Cardiac muscle cell (in vitro differentiated cells and primary cell): ENCODE data around the gene XRRA1. TPM values are rescaled to one million over a fixed set of nuclear protein-coding genes. Genes with fewer than 3 reads are reported as not detected.
A peak's percentile ranks its signal among the peaks of the same experiment; 100 is the strongest.

Experiments
- DNase-seq, 2 donors: peaks; one replicate each; pipeline versions ENCODE4 v3.0.0 to v3.0.0-alpha.2; 2010 to 2017; ENCODE audit warnings: low read depth in 1 of 2, low spot score in 1 of 2
- H3K27ac ChIP-seq: fragments of 200-600 bp; sonication (generic); 2 replicates; pipeline ENCODE4 v1.5.1; 2016
- H3K27me3 ChIP-seq: fragments of 200-600 bp; sonication (generic); 2 replicates; pipeline ENCODE4 v1.6.0; 2016; ENCODE audit warnings: control low read depth
- H3K36me3 ChIP-seq: fragments of 200-600 bp; sonication (generic); 2 replicates; pipeline ENCODE4 v1.5.1; 2016; ENCODE audit warnings: control low read depth
- H3K4me1 ChIP-seq: fragments of 200-600 bp; sonication (generic); 2 replicates; pipeline ENCODE4 v1.8.1; 2017; ENCODE audit warnings: low read depth, mild to moderate bottlenecking, mixed run types
- H3K4me3 ChIP-seq: fragments of 200-600 bp; sonication (generic); 2 replicates; pipeline ENCODE4 v1.5.1; 2016; ENCODE audit warnings: mild to moderate bottlenecking
- H3K9me3 ChIP-seq: fragments of 200-600 bp; sonication (generic); 2 replicates; pipeline ENCODE4 v1.5.1; 2017; ENCODE audit warnings: low read depth, mild to moderate bottlenecking, control low read depth
- CTCF ChIP-seq: IDR thresholded peaks from 2 replicates; pipeline ENCODE4 v1.5.1; 2012; ENCODE audit warnings: low read depth, mild to moderate bottlenecking, low read length
- polyA plus RNA-seq: library from polyadenylated mRNA; unstranded; fragments of >200 nt; fragmentation: Nextera tagmentation; extraction: Ambion mirVana; gene quantifications from 2 replicates; pipeline ENCODE4 v1.2.1, GENCODE V29; 2016
- total RNA-seq: library from RNA; depleted of rRNA; stranded (reverse); fragments of >200 nt; gene quantifications from 2 replicates; pipeline ENCODE4 v1.2.3, GENCODE V29; 2016

The XRRA1 gene
- total and polyA plus RNA-seq, 2 experiments from 2014 or later = 16.0 to 35.9 TPM

GRCh38 chr11:74956397-74957015 lies 7.6 kb upstream of the XRRA1 start:
- no peak for TF ChIP-seq CTCF
- Histone ChIP-seq H3K4me1 (peaks cover 13% of the 10 kb centered on the region), H3K27ac (no peak overlapping the region), H3K36me3 (no peaks in the 10 kb centered on the region), H3K9me3 (no peaks in the 10 kb centered on the region), H3K4me3 (no peak overlapping the region), H3K27me3 (no peaks in the 10 kb centered on the region)
- no peak for DNase-seq

DNA sequence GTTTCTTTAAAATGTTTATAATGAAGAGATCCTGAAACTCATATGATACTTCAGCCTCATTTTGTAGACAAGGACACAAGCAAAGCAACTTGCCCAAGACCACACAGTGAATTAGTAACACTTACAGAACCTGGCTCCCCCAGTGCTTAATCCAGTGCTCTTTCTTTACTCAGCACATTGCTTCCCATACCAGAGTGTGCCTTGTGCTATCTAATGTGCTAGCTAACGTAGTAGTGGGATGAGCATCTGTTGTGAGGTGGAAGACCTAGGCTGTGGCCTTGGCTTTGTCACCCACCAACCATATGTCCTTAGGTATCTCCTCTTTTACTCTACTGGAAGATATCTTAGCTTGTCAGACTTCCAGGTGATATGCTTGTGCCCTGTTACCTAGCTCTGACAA lies 5.3 kb upstream of the XRRA1 start:
- Histone ChIP-seq H3K36me3 (no peaks in the 10 kb centered on the region), H3K27ac (no peak overlapping the region), H3K4me3 (no peak overlapping the region), H3K9me3 (no peaks in the 10 kb centered on the region), H3K4me1 (peaks cover 24% of the 10 kb centered on the region), H3K27me3 (no peaks in the 10 kb centered on the region)
- no peak for TF ChIP-seq CTCF
- no peak for DNase-seq

DNA sequence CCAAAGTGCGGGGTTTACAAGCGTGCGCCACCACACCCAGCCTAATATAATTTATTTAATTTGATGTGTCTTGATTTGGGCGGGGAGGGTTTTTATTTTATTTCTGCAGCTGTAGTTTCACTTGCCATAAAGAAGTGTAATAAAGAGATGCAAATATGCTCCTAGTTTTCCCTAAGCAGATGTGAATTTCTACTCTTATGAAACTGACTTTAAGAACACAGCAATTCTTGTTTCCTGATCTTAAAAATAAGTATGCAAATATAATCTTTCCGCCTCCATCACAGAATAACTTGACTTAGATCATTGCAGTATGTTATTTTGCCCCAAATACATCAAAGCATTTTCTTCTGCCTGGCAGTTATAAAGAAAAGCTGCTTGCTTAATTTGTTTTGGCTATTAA lies 4.6 kb upstream of the XRRA1 start:
- Histone ChIP-seq H3K27ac (no peak overlapping the region), H3K36me3 (no peaks in the 10 kb centered on the region), H3K27me3 (no peaks in the 10 kb centered on the region), H3K9me3 (no peaks in the 10 kb centered on the region), H3K4me3 (no peak overlapping the region), H3K4me1 (peaks cover 24% of the 10 kb centered on the region)
- DNase-seq = no peak
- TF ChIP-seq CTCF = no peak

DNA sequence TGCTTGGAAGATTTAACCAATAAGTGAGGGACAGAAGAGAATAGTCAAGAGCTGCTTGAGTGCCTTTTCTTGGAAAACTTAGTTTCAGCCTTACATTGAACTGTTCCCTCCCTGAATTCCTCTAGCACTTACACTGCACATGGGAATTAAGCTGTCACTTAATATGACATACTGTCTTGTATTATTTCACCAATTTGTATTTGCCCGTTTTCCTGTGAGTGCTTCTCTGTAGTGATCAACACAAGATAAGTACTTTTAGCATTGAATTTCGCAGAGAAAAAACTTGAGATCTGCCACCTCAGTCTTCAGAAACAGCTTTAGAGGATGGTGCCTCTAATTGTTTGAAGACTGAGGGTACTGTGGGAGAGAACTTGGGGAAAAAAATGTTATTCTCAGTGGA lies 3.9 kb upstream of the XRRA1 start:
- H3K36me3 ChIP-seq = no peaks in the 10 kb centered on the region
- peaks cover 24% of the 10 kb centered on the region for H3K4me1 ChIP-seq
- no peak overlapping the region for H3K4me3 ChIP-seq
- peak overlapping the region; percentile 65 for H3K27ac ChIP-seq
- DNase-seq = peak in 1 of 2 donors; percentile 2
- no peak for TF ChIP-seq CTCF
- H3K27me3 ChIP-seq = no peaks in the 10 kb centered on the region
- H3K9me3 ChIP-seq = no peaks in the 10 kb centered on the region

DNA sequence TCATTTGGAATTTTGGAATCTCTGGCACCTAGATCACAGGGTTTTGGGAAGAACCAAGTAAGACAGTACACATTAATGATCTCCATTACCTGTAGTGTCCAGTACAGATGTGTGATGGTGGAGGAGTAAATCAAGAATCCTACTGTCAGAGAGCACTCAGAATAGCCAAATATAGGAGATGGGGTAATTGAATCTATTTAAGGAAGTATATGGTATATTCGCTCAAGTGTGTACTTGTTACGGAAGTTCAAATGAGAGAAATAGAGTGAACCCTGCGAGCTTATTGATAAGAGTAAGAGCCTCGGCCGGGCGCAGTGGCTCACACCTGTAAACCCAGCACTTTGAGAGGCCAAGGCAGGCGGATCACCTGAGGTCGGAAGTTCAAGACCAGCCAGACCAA lies 2.3 kb upstream of the XRRA1 start:
- Histone ChIP-seq H3K36me3 (no peaks in the 10 kb centered on the region), H3K27ac (no peak overlapping the region), H3K4me3 (no peak overlapping the region), H3K9me3 (no peaks in the 10 kb centered on the region), H3K27me3 (no peaks in the 10 kb centered on the region), H3K4me1 (peaks cover 24% of the 10 kb centered on the region)
- DNase-seq = no peak
- TF ChIP-seq CTCF = no peak
